Activated CD4-positive, alpha-beta memory T cell treated with anti-CD3 and anti-CD28 coated beads, Interleukin-2, amount 10 ng/mL, durations not matched to agents 7 days and 5 days (primary cell): ENCODE data around the gene SLC16A6. TPM values are rescaled to one million over a fixed set of nuclear protein-coding genes. Genes with fewer than 3 reads are reported as not detected.
A peak's percentile ranks its signal among the peaks of the same experiment; 100 is the strongest.
"Not testable (repeated sequence)": the region's sequence is repeated elsewhere in the genome, so short reads cannot be mapped to it uniquely, and the experiment has no call there.

Experiments
- CTCF ChIA-PET: fragments of 350-600 bp; sonication (Branson Sonifier 250); formaldehyde crosslinking; loops from one replicate; lab custom pipeline; 2021; ENCODE audit warnings: antibody characterized with exemption, inconsistent platforms; lab: Charles Lee
- POLR2A ChIA-PET: fragments of 350-600 bp; sonication (Branson Sonifier 250); formaldehyde crosslinking; loops from one replicate; lab custom pipeline; 2021; ENCODE audit warnings: antibody characterized with exemption; lab: Charles Lee
- DNase-seq: peaks from one replicate; pipeline ENCODE4 v3.0.0-alpha.2; 2020
- H3K27ac Mint-ChIP-seq: one replicate; pipeline ENCODE4 v1.8.0; 2021; ENCODE audit warnings: mild to moderate bottlenecking, mixed read lengths
- H3K27me3 Mint-ChIP-seq: one replicate; pipeline ENCODE4 v1.8.0; 2021; ENCODE audit warnings: mixed read lengths
- H3K36me3 Mint-ChIP-seq: one replicate; pipeline ENCODE4 v1.8.0; 2021; ENCODE audit warnings: low read depth, mixed read lengths
- H3K4me1 Mint-ChIP-seq: one replicate; pipeline ENCODE4 v1.8.0; 2021; ENCODE audit warnings: mixed read lengths
- H3K4me3 Mint-ChIP-seq: one replicate; pipeline ENCODE4 v1.8.0; 2021; ENCODE audit warnings: mild to moderate bottlenecking, mixed read lengths
- H3K9me3 Mint-ChIP-seq: one replicate; pipeline ENCODE4 v1.8.0; 2021; ENCODE audit warnings: mixed read lengths
- total RNA-seq, 2 experiments: library from RNA; stranded (reverse); gene quantifications; one replicate each; pipeline ENCODE4 v1.2.3, GENCODE V29; 2021

The SLC16A6 gene
- total RNA-seq, 2 experiments from 2014 or later, result 10.4 to 10.8 TPM

- H3K36me3 Mint-ChIP-seq, result peaks cover 33% of the 10 kb centered on the region
- CTCF ChIA-PET, result interaction anchor here (1.2 to 5.8 kb wide), 8 partner anchors 9 to 191 kb away, joined by 3 to 27 read pairs (median 8); no protein-coding TSS in a partner anchor
- DNase-seq, result no peak
- peak overlapping the region; percentile 90 for H3K27ac Mint-ChIP-seq
- H3K27me3 Mint-ChIP-seq, result no peaks in the 10 kb centered on the region
- POLR2A ChIA-PET, result interaction anchor here (0.8 to 5.9 kb wide), 19 partner anchors 9 to 217 kb away, joined by 3 to 112 read pairs (median 10); partner anchors contain the start of genes ARSG, SLC16A6 and WIPI1
- H3K4me1 Mint-ChIP-seq, result peaks cover 37% of the 10 kb centered on the region
- H3K4me3 Mint-ChIP-seq, result peak overlapping the region; percentile 85
- no peaks in the 10 kb centered on the region for H3K9me3 Mint-ChIP-seq
Observed at GRCh38 chr17:68246271-68247028, 44.5 kb downstream of the SLC16A6 start.

GRCh38 chr17:68239632-68240366, 51.1 kb downstream of the SLC16A6 start:
- Mint-ChIP-seq H3K27me3 (no peaks in the 10 kb centered on the region), H3K4me3 (peak overlapping the region; percentile 70), H3K9me3 (no peaks in the 10 kb centered on the region), H3K36me3 (peaks cover 12% of the 10 kb centered on the region), H3K4me1 (peaks cover 55% of the 10 kb centered on the region), H3K27ac (peak overlapping the region; percentile 97)
- ChIA-PET POLR2A (interaction anchor here (1.0 to 6.2 kb wide), 3 partner anchors 8 to 58 kb away, joined by 3 to 112 read pairs (median 27); partner anchors contain the start of gene AMZ2), CTCF (no interaction called here)
- DNase-seq, result no peak

GRCh38 chr17:68238871-68239253, 52.1 kb downstream of the SLC16A6 start:
- CTCF ChIA-PET, result interaction anchor here (1.3 to 3.8 kb wide), 4 partner anchors 11 to 199 kb away, joined by 4 to 27 read pairs (median 6); partner anchors contain the start of gene AMZ2
- DNase-seq, result peak; percentile 47
- H3K27me3 Mint-ChIP-seq, result no peaks in the 10 kb centered on the region
- POLR2A ChIA-PET, result interaction anchor here (0.6 to 6.2 kb wide), 13 partner anchors 9 to 222 kb away, joined by 3 to 112 read pairs (median 7); partner anchors contain the start of genes AMZ2, ARSG, SLC16A6 and WIPI1
- peaks cover 61% of the 10 kb centered on the region for H3K4me1 Mint-ChIP-seq
- no peaks in the 10 kb centered on the region for H3K9me3 Mint-ChIP-seq
- peak overlapping the region; percentile 70 for H3K4me3 Mint-ChIP-seq
- H3K36me3 Mint-ChIP-seq, result peaks cover 12% of the 10 kb centered on the region
- H3K27ac Mint-ChIP-seq, result peak overlapping the region; percentile 97

GRCh38 chr17:68238164-68238870, 52.6 kb downstream of the SLC16A6 start:
- Mint-ChIP-seq H3K4me3 (peak overlapping the region; percentile 70), H3K27ac (peak overlapping the region; percentile 97), H3K9me3 (no peaks in the 10 kb centered on the region), H3K27me3 (no peaks in the 10 kb centered on the region), H3K4me1 (peaks cover 63% of the 10 kb centered on the region), H3K36me3 (peaks cover 9% of the 10 kb centered on the region)
- no peak for DNase-seq
- ChIA-PET CTCF (interaction anchor here (0.6 to 3.8 kb wide), 10 partner anchors 11 to 880 kb away, joined by 3 to 27 read pairs (median 5); partner anchors contain the start of gene AMZ2), POLR2A (interaction anchor here (0.8 to 6.2 kb wide), 14 partner anchors 10 to 520 kb away, joined by 3 to 112 read pairs (median 6); partner anchors contain the start of genes AMZ2, ARSG, NOL11 and SLC16A6)

- DNase-seq, result peak; percentile 58
- H3K36me3 Mint-ChIP-seq, H3K9me3 Mint-ChIP-seq, H3K27me3 Mint-ChIP-seq: not testable (repeated sequence)
- ChIA-PET POLR2A (interaction anchor here (0.6 to 6.2 kb wide), 17 partner anchors 10 to 519 kb away, joined by 3 to 112 read pairs (median 5); partner anchors contain the start of genes AMZ2, ARSG, NOL11 and SLC16A6), CTCF (interaction anchor here (0.6 to 3.8 kb wide), 10 partner anchors 12 to 227 kb away, joined by 3 to 27 read pairs (median 5); partner anchors contain the start of gene AMZ2)
- Mint-ChIP-seq H3K4me1 (peaks cover 69% of the 10 kb centered on the region), H3K4me3 (peak overlapping the region; percentile 70), H3K27ac (peak overlapping the region; percentile 97)
Observed at GRCh38 chr17:68237369-68238163, 53.4 kb downstream of the SLC16A6 start.

- ChIA-PET POLR2A (interaction anchor here (1.5 to 6.2 kb wide), 5 partner anchors 12 to 57 kb away, joined by 4 to 112 read pairs (median 16); partner anchors contain the start of gene AMZ2), CTCF (interaction anchor here (1.4 to 3.8 kb wide), 4 partner anchors 10 to 227 kb away, joined by 3 to 27 read pairs (median 8); partner anchors contain the start of gene AMZ2)
- not testable (repeated sequence) for H3K9me3 Mint-ChIP-seq, H3K27me3 Mint-ChIP-seq, DNase-seq, H3K36me3 Mint-ChIP-seq, H3K4me3 Mint-ChIP-seq
- peak overlapping the region; percentile 82 for H3K27ac Mint-ChIP-seq
- H3K4me1 Mint-ChIP-seq, result peaks cover 64% of the 10 kb centered on the region
Observed at GRCh38 chr17:68235336-68235791, 55.6 kb downstream of the SLC16A6 start.

- H3K27me3 Mint-ChIP-seq, H3K36me3 Mint-ChIP-seq, H3K9me3 Mint-ChIP-seq, H3K4me3 Mint-ChIP-seq: not testable (repeated sequence)
- ChIA-PET POLR2A (interaction anchor here (0.6 to 6.2 kb wide), 5 partner anchors 13 to 237 kb away, joined by 3 to 112 read pairs (median 7); partner anchors contain the start of genes AMZ2 and ARSG), CTCF (interaction anchor here (0.7 to 2.4 kb wide), 8 partner anchors 9 to 227 kb away, joined by 3 to 10 read pairs (median 3); partner anchors contain the start of gene SLC16A6)
- peaks cover 60% of the 10 kb centered on the region for H3K4me1 Mint-ChIP-seq
- peak; percentile 61 for DNase-seq
- peak overlapping the region; percentile 82 for H3K27ac Mint-ChIP-seq
Observed at GRCh38 chr17:68234726-68235335, 56.1 kb downstream of the SLC16A6 start.

GRCh38 chr17:68232741-68233140, 58.2 kb downstream of the SLC16A6 start:
- not testable (repeated sequence) for H3K27ac Mint-ChIP-seq, DNase-seq, H3K36me3 Mint-ChIP-seq, H3K9me3 Mint-ChIP-seq, H3K4me3 Mint-ChIP-seq, H3K27me3 Mint-ChIP-seq
- H3K4me1 Mint-ChIP-seq, result peaks cover 56% of the 10 kb centered on the region
- ChIA-PET POLR2A (interaction anchor here (1.5 to 3.9 kb wide), 3 partner anchors 16 to 58 kb away, joined by 5 to 16 read pairs (median 8); partner anchors contain the start of genes AMZ2, ARSG and SLC16A6), CTCF (interaction anchor here (0.7 to 0.9 kb wide), 3 partner anchors 12 to 205 kb away, joined by 4 read pairs; no protein-coding TSS in a partner anchor)

- H3K27ac Mint-ChIP-seq, result no peak overlapping the region
- peaks cover 51% of the 10 kb centered on the region for H3K4me1 Mint-ChIP-seq
- no peaks in the 10 kb centered on the region for H3K27me3 Mint-ChIP-seq
- no peaks in the 10 kb centered on the region for H3K9me3 Mint-ChIP-seq
- CTCF ChIA-PET, result no interaction called here
- H3K4me3 Mint-ChIP-seq, result no peak overlapping the region
- no peak for DNase-seq
- POLR2A ChIA-PET, result interaction anchor here (3.9 kb wide), 1 partner anchor 26 kb away, joined by 16 read pairs; no protein-coding TSS in a partner anchor
- peaks cover 14% of the 10 kb centered on the region for H3K36me3 Mint-ChIP-seq
Observed at GRCh38 chr17:68231541-68231940, 59.4 kb downstream of the SLC16A6 start.

GRCh38 chr17:68231131-68231530, 59.8 kb downstream of the SLC16A6 start:
- H3K27ac Mint-ChIP-seq, DNase-seq, H3K4me3 Mint-ChIP-seq, H3K27me3 Mint-ChIP-seq, POLR2A ChIA-PET, H3K9me3 Mint-ChIP-seq, CTCF ChIA-PET: not testable (repeated sequence)
- Mint-ChIP-seq H3K36me3 (peaks cover 14% of the 10 kb centered on the region), H3K4me1 (peaks cover 51% of the 10 kb centered on the region)

- ChIA-PET POLR2A (no interaction called here), CTCF (no interaction called here)
- Mint-ChIP-seq H3K9me3 (no peaks in the 10 kb centered on the region), H3K27me3 (no peaks in the 10 kb centered on the region), H3K36me3 (peaks cover 19% of the 10 kb centered on the region), H3K4me1 (peaks cover 38% of the 10 kb centered on the region), H3K27ac (no peak overlapping the region), H3K4me3 (no peak overlapping the region)
- DNase-seq, result no peak
Observed at GRCh38 chr17:68229619-68230018, 61.3 kb downstream of the SLC16A6 start.
